D721Med (cell line): ENCODE measurements around the gene SSBP4.
A peak's percentile ranks its signal among the peaks of the same experiment; 100 is the strongest.

Source experiments
- DNase-seq: peaks from one replicate; pipeline ENCODE4 v3.0.0; 2011; ENCODE audit warnings: low spot score; ENCODE audit not compliant: insufficient read length
- FAIRE-seq: peaks from 2 replicates; lab custom pipeline; 2011; peaks lifted over from hg19 to GRCh38; lab: Jason Lieb, UNC
- TF ChIP-seq, protein P1 (sequence below): IDR thresholded peaks from 2 replicates; pipeline ENCODE4 v1.5.1; 2012; ENCODE audit warnings: mild to moderate bottlenecking, control low read depth; ENCODE audit not compliant: insufficient read depth; ENCODE audit errors: missing control alignments

Gene SSBP4

DNA sequence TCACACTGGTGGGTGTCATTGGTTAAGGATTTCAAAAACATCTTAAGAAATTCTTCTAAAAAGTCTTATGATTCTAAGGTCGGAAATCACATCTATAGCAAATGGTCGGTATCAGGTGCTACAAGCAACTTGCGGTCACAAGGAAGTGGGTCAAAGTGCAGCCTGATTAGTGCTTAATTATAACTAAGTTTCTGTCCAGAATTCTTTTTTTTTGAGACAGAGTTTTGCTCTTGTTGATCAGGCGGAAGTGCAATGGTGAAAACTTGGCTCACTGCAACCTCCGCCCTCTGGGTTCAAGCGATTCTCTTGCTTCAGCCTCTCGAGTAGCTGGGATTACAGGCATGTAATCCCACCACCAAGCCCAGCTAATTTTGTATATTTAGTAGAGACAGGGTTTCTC lies 34.4 kb upstream of the SSBP4 start:
- no peak for FAIRE-seq
- no peak for DNase-seq
- TF ChIP-seq, protein P1, sequence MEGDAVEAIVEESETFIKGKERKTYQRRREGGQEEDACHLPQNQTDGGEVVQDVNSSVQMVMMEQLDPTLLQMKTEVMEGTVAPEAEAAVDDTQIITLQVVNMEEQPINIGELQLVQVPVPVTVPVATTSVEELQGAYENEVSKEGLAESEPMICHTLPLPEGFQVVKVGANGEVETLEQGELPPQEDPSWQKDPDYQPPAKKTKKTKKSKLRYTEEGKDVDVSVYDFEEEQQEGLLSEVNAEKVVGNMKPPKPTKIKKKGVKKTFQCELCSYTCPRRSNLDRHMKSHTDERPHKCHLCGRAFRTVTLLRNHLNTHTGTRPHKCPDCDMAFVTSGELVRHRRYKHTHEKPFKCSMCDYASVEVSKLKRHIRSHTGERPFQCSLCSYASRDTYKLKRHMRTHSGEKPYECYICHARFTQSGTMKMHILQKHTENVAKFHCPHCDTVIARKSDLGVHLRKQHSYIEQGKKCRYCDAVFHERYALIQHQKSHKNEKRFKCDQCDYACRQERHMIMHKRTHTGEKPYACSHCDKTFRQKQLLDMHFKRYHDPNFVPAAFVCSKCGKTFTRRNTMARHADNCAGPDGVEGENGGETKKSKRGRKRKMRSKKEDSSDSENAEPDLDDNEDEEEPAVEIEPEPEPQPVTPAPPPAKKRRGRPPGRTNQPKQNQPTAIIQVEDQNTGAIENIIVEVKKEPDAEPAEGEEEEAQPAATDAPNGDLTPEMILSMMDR, result no peak

DNA sequence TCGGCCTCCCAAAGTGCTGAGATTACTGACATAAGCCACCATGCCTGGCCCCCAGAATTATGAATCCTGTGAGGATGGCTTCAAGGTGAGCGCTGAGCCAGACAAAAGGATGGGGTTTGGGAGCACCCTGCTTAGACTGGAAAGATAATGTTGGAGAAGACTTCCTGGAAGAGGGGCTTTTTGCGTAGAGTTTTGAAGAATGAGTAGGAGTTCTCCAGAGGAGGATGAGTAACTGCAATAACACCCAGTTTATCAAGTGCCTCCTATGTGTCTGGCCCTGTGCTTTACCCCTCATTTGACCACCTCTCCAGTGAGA lies 33.9 kb upstream of the SSBP4 start:
- no peak for FAIRE-seq
- TF ChIP-seq, protein P1, result no peak
- no peak for DNase-seq

DNA sequence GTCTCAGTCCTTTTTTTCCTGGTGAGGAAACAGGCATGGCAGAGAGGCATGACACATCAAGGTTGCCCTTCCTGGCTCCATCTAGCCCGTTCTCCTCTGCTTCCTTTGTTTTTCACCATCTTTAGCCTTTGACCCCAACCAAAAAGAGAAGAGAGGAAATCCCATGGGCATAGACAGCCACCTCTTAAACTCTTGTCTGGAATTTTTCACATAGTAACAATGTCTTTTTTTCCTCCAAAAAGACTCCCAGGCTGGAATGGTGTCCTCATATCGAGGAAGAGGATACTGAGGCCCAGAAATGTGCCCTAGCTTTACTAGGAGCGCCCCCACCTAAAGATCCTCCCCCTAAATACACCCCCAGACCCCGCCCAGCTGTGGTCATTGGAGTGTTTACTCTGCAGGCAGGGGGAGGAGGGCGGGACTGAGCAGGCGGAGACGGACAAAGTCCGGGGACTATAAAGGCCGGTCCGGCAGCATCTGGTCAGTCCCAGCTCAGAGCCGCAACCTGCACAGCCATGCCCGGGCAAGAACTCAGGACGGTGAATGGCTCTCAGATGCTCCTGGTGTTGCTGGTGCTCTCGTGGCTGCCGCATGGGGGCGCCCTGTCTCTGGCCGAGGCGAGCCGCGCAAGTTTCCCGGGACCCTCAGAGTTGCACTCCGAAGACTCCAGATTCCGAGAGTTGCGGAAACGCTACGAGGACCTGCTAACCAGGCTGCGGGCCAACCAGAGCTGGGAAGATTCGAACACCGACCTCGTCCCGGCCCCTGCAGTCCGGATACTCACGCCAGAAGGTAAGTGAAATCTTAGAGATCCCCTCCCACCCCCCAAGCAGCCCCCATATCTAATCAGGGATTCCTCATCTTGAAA lies 33.3 kb upstream of the SSBP4 start, which contains the start of gene GDF15:
GDF15 (plus strand) TSS at position 484 of the 868 bp plus-strand sequence; CDS start at position 516, 32 bp downstream.
- FAIRE-seq, result no peak
- TF ChIP-seq, protein P1, result peak; percentile 21
- no peak for DNase-seq

DNA sequence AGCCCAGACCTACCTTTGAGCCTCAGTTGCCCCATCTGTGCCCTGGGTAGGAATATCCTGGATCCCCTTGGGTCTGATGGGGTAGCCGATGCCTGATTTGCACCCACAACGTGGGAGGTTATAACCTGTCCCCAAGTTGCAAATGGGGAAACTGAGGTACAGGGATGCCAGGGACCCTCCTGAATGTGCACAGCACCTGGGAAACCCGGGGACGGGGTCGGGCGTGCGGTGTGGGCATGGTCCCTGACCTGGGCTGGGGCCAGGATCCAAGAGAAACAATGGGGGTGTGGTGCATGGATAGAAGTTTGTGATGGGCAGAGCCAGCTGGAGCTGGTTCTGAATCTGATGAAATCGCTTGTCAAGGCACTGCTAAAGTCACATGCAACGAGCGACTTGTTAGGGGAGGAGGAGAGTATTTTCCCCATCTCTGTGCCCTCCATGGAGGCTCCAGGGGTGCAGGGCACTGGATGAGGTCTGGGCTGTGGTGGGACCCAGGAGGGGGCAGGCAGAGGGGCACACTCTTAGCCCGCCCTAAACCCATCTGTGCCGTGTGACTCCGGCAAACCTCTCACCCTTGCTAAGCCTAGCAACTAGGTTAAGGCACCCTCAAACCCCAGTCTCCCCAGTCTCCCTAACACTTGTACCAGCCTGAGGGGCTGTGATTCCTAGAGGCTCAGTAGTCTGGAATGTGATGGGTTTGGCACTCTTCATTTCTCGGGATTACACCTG lies 32.5 kb upstream of the SSBP4 start:
- FAIRE-seq, result no peak

DNA sequence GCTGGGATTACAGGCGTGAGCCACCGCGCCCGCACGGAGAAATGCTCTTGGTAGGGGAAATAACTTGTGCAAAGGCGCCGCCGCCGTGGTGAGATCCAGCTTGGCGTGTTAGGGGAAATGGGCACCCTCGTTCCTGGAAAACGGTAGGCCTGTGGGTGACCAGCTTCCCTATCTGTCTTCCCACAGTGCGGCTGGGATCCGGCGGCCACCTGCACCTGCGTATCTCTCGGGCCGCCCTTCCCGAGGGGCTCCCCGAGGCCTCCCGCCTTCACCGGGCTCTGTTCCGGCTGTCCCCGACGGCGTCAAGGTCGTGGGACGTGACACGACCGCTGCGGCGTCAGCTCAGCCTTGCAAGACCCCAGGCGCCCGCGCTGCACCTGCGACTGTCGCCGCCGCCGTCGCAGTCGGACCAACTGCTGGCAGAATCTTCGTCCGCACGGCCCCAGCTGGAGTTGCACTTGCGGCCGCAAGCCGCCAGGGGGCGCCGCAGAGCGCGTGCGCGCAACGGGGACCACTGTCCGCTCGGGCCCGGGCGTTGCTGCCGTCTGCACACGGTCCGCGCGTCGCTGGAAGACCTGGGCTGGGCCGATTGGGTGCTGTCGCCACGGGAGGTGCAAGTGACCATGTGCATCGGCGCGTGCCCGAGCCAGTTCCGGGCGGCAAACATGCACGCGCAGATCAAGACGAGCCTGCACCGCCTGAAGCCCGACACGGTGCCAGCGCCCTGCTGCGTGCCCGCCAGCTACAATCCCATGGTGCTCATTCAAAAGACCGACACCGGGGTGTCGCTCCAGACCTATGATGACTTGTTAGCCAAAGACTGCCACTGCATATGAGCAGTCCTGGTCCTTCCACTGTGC lies 30.9 kb upstream of the SSBP4 start:
- no peak for FAIRE-seq

More for the DNA sequence above, 32.5 kb upstream of the SSBP4 start:
- no peak for DNase-seq
- TF ChIP-seq, protein P1, result no peak

DNA sequence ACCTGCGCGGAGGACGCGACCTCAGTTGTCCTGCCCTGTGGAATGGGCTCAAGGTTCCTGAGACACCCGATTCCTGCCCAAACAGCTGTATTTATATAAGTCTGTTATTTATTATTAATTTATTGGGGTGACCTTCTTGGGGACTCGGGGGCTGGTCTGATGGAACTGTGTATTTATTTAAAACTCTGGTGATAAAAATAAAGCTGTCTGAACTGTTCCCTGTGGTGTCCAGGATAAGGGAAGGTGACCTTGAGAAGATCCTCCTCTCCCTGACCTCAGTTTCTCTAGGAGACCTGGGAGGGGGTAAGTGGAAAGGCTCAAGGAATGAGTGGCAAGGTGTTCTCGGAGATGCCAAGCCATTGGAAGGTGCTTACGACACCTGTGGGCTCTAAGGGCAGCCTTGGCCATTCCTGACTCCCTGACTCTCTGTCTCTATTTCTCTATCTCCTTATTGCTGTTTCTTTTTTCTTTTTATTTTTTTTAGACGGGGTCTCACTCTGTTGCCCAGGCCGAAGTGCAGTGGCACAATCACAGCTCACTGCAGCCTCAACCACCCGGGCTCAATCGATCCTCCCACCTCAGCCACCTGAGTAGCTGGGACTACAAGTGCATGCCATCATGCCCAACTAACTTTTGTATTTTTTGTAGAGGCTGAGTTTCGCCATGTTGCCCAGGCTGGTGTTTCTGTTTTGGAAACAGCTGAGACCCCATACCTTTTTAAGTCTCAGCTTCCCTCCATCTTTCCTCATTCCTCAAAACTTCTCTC lies 30.1 kb upstream of the SSBP4 start:
- no peak for DNase-seq
- TF ChIP-seq, protein P1, result no peak
- no peak for FAIRE-seq

More for the DNA sequence above, 30.9 kb upstream of the SSBP4 start:
- DNase-seq, result peak; percentile 94
- TF ChIP-seq, protein P1, result peak; percentile 87
